ENCODE results near the gene ANO10.

- TF ChIP-seq CTCF (conservative IDR thresholded peaks at IDR 0.05; ENCODE audit: low read depth, low read length) (peak; percentile 50), EZH2phosphoT487 (IDR thresholded peaks at IDR 0.05; ENCODE audit: borderline replicate concordance, low read length) (no peak)
Observed at GRCh38 chr3:43583481-43583880, 38.3 kb downstream of the ANO10 start.
